Thoracic aorta (tissue), 2 donors: ENCODE measurements around the gene PVR. TPM values are rescaled to one million over a fixed set of nuclear protein-coding genes. Genes with fewer than 3 reads are reported as not detected.
"Not testable (repeated sequence)": the region's sequence is repeated elsewhere in the genome, so short reads cannot be mapped to it uniquely, and the experiment has no call there.

Experiments used
- ATAC-seq: fragments of 150-250 bp; one replicate; pipeline ENCODE4 v1.8.0; 2017; ENCODE audit warnings: low read depth; ENCODE audit not compliant: insufficient number of reproducible peaks, low FRiP score
- DNase-seq: peaks from one replicate; pipeline ENCODE4 v3.0.0-alpha.2; 2020; ENCODE audit warnings: low spot score
- H3K27ac ChIP-seq, 2 donors: fragments of 200-600 bp; sonication (generic); 1 replicate in 1 of 2; 2 replicates in 1 of 2; pipeline ENCODE4 v1.5.1; 2016; ENCODE audit warnings: mild to moderate bottlenecking in 2 of 2, moderate library complexity in 2 of 2
- H3K27me3 ChIP-seq: fragments of 200-600 bp; sonication (generic); replicated peaks from 2 replicates; pipeline ENCODE4 v1.6.0; 2016; ENCODE audit warnings: mild to moderate bottlenecking; ENCODE audit not compliant: insufficient read depth
- H3K36me3 ChIP-seq: fragments of 200-600 bp; sonication (generic); one replicate; pipeline ENCODE4 v1.5.1; 2016
- H3K4me1 ChIP-seq, 2 donors: fragments of 200-600 bp; sonication (generic); 1 replicate in 1 of 2; 2 replicates in 1 of 2; pipeline versions ENCODE4 v1.5.1 to v1.6.0; 2016; ENCODE audit warnings: low read depth in 2 of 2, mild to moderate bottlenecking in 1 of 2; ENCODE audit not compliant: control insufficient read depth in 1 of 2
- H3K4me3 ChIP-seq: fragments of 200-600 bp; sonication (generic); 2 replicates; pipeline ENCODE4 v1.5.1; 2016; ENCODE audit warnings: mild to moderate bottlenecking
- H3K9me3 ChIP-seq: fragments of 200-600 bp; sonication (generic); 2 replicates; pipeline ENCODE4 v1.5.1; 2016
- CTCF ChIP-seq: fragments of 200-600 bp; sonication (generic); IDR thresholded peaks from one replicate; pipeline ENCODE4 v1.5.1; 2019; ENCODE audit warnings: antibody characterized with exemption
- total RNA-seq, 2 donors: library from RNA; depleted of rRNA; stranded (reverse); fragments of >200 nt; gene quantifications; one replicate each; pipeline versions ENCODE4 v1.1.0 to v1.2.3, GENCODE V29; 2016

PVR gene
- total RNA-seq, 2 donors from 2014 or later: 59.7 to 102 TPM

GRCh38 chr19:44607049-44607448 is 36.7 kb upstream of the PVR start:
- no peak overlapping the region for H3K27ac ChIP-seq
- H3K27me3 ChIP-seq: no peaks in the 10 kb centered on the region
- H3K4me1 ChIP-seq: peaks cover 7 to 15% of the 10 kb centered on the region in 2 donors
- H3K36me3 ChIP-seq: no peaks in the 10 kb centered on the region
- no peak overlapping the region for H3K4me3 ChIP-seq
- ATAC-seq (no peak), DNase-seq (no peak)
- no peaks in the 10 kb centered on the region for H3K9me3 ChIP-seq
- no peak for TF ChIP-seq CTCF

DNA sequence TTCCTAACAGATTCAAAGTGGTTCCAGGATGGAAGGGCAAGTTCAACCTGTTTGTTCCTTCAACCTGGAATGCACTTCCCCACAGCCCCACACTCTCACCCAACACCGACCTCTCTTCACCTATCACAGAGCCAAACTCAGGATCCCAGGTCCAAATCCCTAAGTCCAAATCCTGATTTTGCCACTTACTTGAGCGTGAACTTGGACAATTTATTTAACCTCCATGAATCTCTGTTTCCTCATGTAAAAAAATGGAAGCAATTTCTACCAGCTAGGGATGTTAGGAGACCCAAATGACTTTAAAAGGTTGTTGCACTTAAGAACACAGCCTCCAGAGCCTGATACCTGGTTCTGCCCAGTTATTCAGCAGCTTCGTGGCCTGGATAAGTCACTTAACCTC is 35.8 kb upstream of the PVR start:
- no peaks in the 10 kb centered on the region for H3K36me3 ChIP-seq
- no peak for ATAC-seq
- peaks cover 7 to 14% of the 10 kb centered on the region in 2 donors for H3K4me1 ChIP-seq
- no peak overlapping the region for H3K4me3 ChIP-seq
- H3K27me3 ChIP-seq: no peaks in the 10 kb centered on the region
- no peak for DNase-seq
- H3K9me3 ChIP-seq: no peaks in the 10 kb centered on the region
- no peak overlapping the region for H3K27ac ChIP-seq
- TF ChIP-seq CTCF: no peak

DNA sequence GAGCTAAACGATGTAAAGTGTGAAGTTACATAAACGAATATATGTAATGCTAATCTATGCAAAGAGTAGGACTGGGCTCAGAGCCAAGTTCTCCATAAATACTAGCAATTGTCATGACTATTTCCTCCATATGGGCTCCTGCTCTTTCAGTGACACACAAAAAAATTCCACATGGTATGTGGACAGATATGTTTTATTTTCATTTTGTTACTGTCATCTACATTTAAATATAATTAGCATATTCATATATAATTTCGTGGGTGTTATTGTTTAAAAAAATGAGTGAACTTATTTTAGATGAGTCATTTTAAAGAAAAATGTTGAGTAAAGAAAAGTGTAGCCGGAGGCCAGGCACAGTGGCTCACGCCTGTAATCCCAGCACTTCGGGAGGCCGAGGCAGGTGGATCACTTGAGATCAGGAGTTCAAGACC is 35.3 kb upstream of the PVR start:
- no peaks in the 10 kb centered on the region for H3K27me3 ChIP-seq
- no peak for ATAC-seq
- H3K27ac ChIP-seq: no peak overlapping the region
- H3K4me3 ChIP-seq: no peak overlapping the region
- DNase-seq: no peak
- peaks cover 7 to 9% of the 10 kb centered on the region in 2 donors for H3K4me1 ChIP-seq
- TF ChIP-seq CTCF: no peak
- no peaks in the 10 kb centered on the region for H3K9me3 ChIP-seq
- no peaks in the 10 kb centered on the region for H3K36me3 ChIP-seq

DNA sequence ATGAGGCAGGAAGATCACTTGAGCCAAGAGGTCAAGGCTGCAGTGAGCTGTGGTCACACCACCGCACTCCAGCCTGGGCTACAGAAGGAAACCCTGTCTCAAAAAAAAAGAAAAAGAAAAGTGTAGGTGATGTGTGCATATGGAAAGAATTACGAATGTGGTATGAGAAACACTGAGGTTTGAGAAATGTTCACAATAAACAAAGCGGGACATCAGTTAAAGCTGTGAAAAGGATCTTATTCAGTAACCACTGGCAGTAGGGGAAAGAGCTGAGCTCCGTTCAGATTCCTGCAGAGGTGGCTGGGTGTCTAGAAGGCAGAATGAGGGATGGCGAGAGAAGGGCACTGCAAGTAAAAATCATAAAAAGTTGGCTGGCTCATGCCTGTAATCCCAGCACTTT is 34.5 kb upstream of the PVR start:
- H3K27ac ChIP-seq: no peak overlapping the region
- no peak for TF ChIP-seq CTCF
- DNase-seq (no peak), ATAC-seq (no peak)
- H3K27me3 ChIP-seq: no peaks in the 10 kb centered on the region
- H3K9me3 ChIP-seq: no peaks in the 10 kb centered on the region
- H3K4me3 ChIP-seq: no peak overlapping the region
- no peaks in the 10 kb centered on the region for H3K36me3 ChIP-seq
- H3K4me1 ChIP-seq: peaks cover 0 to under 1% of the 10 kb centered on the region in 2 donors

GRCh38 chr19:44610497-44610896 is 33.2 kb upstream of the PVR start:
- ATAC-seq, DNase-seq: not testable (repeated sequence)

DNA sequence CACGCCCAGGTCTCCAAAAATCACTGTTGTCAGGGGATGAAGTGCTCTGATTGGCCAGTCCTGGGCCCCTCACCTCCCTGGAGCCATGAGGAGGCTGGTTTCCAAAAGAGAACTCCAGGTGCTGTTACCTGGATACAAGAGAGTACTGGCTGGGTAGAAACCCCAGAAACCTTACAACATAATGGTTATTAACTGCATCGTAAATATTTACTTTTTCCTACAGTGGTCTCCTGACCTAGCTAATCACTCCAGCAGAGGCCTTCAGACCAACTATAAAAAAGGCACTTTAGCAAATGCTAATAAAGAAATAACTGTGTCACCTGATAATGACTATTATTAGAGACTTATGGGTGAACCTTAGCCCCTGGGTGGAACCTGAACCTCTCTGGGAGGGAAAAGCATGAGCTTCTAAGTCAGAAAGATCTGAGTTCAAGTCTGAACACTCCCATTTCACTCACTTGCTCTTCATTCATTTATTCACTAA is 31.9 kb upstream of the PVR start:
- no peaks in the 10 kb centered on the region for H3K36me3 ChIP-seq
- no peaks in the 10 kb centered on the region for H3K4me1 ChIP-seq
- ATAC-seq (no peak), DNase-seq (no peak)
- H3K9me3 ChIP-seq: no peaks in the 10 kb centered on the region
- no peaks in the 10 kb centered on the region for H3K27me3 ChIP-seq
- H3K27ac ChIP-seq: no peak overlapping the region
- TF ChIP-seq CTCF: no peak
- H3K4me3 ChIP-seq: no peak overlapping the region

More at GRCh38 chr19:44610497-44610896, 33.2 kb upstream of the PVR start:
- H3K4me3 ChIP-seq, H3K27me3 ChIP-seq, H3K27ac ChIP-seq, H3K9me3 ChIP-seq, H3K36me3 ChIP-seq, H3K4me1 ChIP-seq: not testable (repeated sequence)
